ENCODE data around the gene PCNX2.

- TF ChIP-seq POLR2A (IDR thresholded peaks at IDR 0.05): no peak
- TF ChIP-seq, protein P1, sequence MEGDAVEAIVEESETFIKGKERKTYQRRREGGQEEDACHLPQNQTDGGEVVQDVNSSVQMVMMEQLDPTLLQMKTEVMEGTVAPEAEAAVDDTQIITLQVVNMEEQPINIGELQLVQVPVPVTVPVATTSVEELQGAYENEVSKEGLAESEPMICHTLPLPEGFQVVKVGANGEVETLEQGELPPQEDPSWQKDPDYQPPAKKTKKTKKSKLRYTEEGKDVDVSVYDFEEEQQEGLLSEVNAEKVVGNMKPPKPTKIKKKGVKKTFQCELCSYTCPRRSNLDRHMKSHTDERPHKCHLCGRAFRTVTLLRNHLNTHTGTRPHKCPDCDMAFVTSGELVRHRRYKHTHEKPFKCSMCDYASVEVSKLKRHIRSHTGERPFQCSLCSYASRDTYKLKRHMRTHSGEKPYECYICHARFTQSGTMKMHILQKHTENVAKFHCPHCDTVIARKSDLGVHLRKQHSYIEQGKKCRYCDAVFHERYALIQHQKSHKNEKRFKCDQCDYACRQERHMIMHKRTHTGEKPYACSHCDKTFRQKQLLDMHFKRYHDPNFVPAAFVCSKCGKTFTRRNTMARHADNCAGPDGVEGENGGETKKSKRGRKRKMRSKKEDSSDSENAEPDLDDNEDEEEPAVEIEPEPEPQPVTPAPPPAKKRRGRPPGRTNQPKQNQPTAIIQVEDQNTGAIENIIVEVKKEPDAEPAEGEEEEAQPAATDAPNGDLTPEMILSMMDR (IDR thresholded peaks at IDR 0.05): no peak
- TF ChIP-seq POLR2AphosphoS5 (IDR thresholded peaks at IDR 0.05): no peak
These were observed 44.6 kb upstream of the PCNX2 start for GRCh38 chr1:233340031-233340555.

All from prostate gland (tissue), 2 donors.